GM06990 (cell line): ENCODE data around the gene ADGRG3.

Experiments used
- DNase-seq: peaks from one replicate; pipeline ENCODE4 v3.0.0-alpha.2; 2011; ENCODE audit not compliant: insufficient read length; ENCODE audit errors: extremely low read depth
- H3K27me3 ChIP-seq: replicated peaks from 2 replicates; pipeline ENCODE4 v1.6.0; 2011; ENCODE audit warnings: low read length; ENCODE audit not compliant: control insufficient read depth, insufficient read depth
- H3K36me3 ChIP-seq: 2 replicates; pipeline ENCODE4 v1.5.1; 2011; ENCODE audit warnings: low read length; ENCODE audit not compliant: control insufficient read depth, insufficient read depth
- H3K4me3 ChIP-seq: replicated peaks from 2 replicates; pipeline ENCODE4 v1.5.1; 2011; ENCODE audit warnings: low read depth, mild to moderate bottlenecking, control low read depth, low read length
- TF ChIP-seq, protein P1 (sequence below): IDR thresholded peaks from 2 replicates; pipeline ENCODE4 v1.5.1; 2011; ENCODE audit warnings: low read length, control low read depth, mild to moderate bottlenecking, inconsistent platforms; ENCODE audit not compliant: insufficient read depth, poor library complexity, severe bottlenecking

The ADGRG3 gene

GRCh38 chr16:57658130-57658877 is 9.8 kb upstream of the ADGRG3 start:
- TF ChIP-seq, protein P1, sequence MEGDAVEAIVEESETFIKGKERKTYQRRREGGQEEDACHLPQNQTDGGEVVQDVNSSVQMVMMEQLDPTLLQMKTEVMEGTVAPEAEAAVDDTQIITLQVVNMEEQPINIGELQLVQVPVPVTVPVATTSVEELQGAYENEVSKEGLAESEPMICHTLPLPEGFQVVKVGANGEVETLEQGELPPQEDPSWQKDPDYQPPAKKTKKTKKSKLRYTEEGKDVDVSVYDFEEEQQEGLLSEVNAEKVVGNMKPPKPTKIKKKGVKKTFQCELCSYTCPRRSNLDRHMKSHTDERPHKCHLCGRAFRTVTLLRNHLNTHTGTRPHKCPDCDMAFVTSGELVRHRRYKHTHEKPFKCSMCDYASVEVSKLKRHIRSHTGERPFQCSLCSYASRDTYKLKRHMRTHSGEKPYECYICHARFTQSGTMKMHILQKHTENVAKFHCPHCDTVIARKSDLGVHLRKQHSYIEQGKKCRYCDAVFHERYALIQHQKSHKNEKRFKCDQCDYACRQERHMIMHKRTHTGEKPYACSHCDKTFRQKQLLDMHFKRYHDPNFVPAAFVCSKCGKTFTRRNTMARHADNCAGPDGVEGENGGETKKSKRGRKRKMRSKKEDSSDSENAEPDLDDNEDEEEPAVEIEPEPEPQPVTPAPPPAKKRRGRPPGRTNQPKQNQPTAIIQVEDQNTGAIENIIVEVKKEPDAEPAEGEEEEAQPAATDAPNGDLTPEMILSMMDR, result no peak
- H3K36me3 ChIP-seq, result no peaks in the 10 kb centered on the region

GRCh38 chr16:57658878-57659674 is 9.0 kb upstream of the ADGRG3 start:
- H3K36me3 ChIP-seq, result no peaks in the 10 kb centered on the region
- no peak for DNase-seq
- TF ChIP-seq, protein P1, result no peak
- H3K27me3 ChIP-seq, result no peaks in the 10 kb centered on the region; the same call in none of the 2 replicates
- no peak overlapping the region for H3K4me3 ChIP-seq

More at GRCh38 chr16:57658130-57658877, 9.8 kb upstream of the ADGRG3 start:
- Histone ChIP-seq H3K27me3 (no peaks in the 10 kb centered on the region; the same call in none of the 2 replicates), H3K4me3 (no peak overlapping the region)
- no peak for DNase-seq

DNA sequence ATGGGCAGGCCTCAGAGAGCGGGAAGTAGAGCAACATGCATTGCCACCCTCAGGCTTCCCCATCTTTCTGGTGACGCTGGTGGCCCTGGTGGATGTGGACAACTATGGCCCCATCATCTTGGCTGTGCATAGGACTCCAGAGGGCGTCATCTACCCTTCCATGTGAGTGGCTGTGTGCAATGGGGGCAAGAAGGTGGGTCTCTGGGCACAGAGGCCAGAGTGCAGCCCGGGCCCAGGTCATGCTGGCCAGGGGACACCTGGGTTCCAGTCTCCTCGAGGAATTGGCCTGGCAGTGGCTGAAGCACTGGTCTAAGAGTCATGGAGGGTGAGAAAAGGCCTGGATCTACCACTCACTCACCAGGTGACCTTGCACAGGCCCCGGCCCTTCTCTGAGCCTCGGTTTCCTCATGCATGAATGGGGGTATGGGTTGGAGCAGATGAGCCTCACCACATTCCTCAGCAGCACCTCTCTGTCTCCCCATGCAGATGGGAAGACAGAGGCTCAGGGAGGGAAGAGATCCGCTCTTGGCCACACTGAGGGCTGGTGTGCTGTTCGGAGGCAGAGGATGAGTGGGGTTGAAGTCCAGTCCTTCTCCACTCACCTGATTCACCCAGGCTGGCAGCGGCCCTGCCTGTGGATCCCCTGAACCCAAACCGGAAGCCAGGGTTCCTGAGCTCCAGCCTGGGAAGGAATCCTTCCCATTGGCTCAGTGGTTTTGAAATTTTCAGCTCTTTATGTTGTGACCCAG is 7.2 kb upstream of the ADGRG3 start:
- no peaks in the 10 kb centered on the region; the same call in none of the 2 replicates for H3K27me3 ChIP-seq
- no peaks in the 10 kb centered on the region for H3K36me3 ChIP-seq
- no peak for DNase-seq
- H3K4me3 ChIP-seq, result no peak overlapping the region
- TF ChIP-seq, protein P1, result no peak

- Histone ChIP-seq H3K4me3 (no peak overlapping the region), H3K36me3 (no peaks in the 10 kb centered on the region), H3K27me3 (no peaks in the 10 kb centered on the region; the same call in none of the 2 replicates)
- no peak for DNase-seq
- TF ChIP-seq, protein P1, result no peak
These were observed 6.6 kb upstream of the ADGRG3 start for GRCh38 chr16:57661510-57661909.

DNA sequence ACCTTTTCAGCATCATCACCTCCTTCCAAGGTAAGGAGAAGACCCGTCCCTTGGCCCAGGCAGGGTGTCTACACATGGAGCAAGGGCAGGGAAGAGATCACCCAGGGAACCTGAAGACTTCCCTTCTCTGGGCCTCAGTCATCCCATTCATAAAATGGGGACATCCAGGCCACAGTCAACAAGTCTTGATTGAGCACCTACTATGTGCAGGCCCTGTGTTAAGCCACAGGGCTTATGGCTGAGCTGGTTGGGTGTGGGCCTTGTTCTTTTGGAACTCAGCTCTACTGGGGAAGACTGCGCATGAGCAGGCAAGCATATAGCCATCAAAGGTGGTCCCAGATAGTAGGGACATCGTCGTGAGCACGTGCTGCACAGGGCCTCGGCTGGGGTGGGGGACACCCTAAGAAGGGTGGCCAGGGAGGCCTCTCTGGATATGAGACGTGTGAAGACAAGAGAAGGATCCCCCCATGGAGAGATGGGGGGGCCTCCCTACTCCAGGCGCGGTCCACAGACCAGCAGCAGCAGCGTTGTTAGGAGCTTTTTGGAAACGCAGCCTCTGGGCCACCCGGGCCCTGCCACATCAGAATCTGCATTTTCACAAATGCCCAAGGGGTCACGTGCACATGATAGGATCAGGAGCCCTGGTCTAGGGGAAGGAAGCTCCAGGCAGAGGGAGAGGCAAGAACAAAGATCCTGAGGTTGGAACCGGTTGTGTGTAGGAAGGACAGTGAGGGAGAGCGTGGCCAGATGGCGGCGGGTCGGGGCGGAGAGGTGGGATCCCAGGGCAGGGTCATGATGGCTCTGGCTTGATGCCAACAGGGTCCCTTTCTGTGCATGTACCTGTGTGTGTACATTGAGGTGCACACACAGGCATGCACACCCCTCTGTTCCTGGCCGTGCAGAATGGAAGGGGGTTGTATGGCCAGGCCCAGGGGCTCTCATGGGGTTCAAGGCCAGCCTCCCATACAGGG is 5.9 kb upstream of the ADGRG3 start:
- no peak for DNase-seq
- no peaks in the 10 kb centered on the region for H3K36me3 ChIP-seq
- no peaks in the 10 kb centered on the region; the same call in none of the 2 replicates for H3K27me3 ChIP-seq
- no peak overlapping the region for H3K4me3 ChIP-seq
- TF ChIP-seq, protein P1, result no peak
